Aortic smooth muscle cell (primary cell): ENCODE data around the gene IL11RA. TPM values are rescaled to one million over a fixed set of nuclear protein-coding genes. Genes with fewer than 3 reads are reported as not detected.

Experiments
- total RNA-seq: library from RNA; depleted of rRNA; stranded (reverse); fragments of >200 nt; gene quantifications from 2 replicates; pipeline ENCODE4 v1.2.3, GENCODE V29; 2014

The IL11RA gene
- total RNA-seq: 23.4 and 31.1 TPM in 2 replicates

DNA sequence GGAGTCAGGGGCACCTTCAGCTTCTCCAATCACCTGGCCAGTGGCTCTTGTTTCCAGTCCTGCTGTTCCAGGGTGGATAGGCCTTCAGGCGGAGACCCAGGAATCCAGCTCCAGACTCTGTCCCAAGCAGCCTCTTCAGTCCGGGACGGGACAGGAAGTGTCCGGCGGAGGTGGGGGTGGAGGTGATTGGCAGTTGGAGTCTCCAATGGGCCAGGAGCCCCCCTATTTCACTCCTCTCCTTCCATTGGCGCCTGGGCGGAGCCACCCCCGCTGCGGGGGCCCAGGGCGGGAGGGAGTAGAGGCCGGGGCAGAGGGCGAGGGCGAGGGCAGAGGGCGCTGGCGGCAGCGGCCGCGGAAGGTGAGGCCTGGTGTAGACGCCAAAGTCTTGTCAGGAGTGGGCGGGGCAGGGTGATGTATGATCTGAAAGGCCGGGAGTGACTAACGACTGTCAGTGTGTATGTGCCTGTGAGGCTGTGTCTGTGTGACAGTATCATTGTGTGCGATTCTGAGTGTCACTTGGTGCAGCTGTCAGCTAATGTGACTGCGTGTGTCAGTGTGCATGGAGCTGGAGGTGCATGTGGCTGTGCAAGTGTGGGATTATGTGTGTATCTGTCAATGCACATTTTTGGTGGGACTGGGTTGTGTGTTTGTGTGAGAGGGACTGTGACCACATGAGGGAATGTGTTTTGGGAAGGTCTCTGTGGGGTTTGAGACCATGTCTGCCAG is at the start of gene IL11RA:
IL11RA (plus strand) TSS at position 310 of the 726 bp plus-strand sequence. CDS start 3,033 bp downstream, outside the sequence.

DNA sequence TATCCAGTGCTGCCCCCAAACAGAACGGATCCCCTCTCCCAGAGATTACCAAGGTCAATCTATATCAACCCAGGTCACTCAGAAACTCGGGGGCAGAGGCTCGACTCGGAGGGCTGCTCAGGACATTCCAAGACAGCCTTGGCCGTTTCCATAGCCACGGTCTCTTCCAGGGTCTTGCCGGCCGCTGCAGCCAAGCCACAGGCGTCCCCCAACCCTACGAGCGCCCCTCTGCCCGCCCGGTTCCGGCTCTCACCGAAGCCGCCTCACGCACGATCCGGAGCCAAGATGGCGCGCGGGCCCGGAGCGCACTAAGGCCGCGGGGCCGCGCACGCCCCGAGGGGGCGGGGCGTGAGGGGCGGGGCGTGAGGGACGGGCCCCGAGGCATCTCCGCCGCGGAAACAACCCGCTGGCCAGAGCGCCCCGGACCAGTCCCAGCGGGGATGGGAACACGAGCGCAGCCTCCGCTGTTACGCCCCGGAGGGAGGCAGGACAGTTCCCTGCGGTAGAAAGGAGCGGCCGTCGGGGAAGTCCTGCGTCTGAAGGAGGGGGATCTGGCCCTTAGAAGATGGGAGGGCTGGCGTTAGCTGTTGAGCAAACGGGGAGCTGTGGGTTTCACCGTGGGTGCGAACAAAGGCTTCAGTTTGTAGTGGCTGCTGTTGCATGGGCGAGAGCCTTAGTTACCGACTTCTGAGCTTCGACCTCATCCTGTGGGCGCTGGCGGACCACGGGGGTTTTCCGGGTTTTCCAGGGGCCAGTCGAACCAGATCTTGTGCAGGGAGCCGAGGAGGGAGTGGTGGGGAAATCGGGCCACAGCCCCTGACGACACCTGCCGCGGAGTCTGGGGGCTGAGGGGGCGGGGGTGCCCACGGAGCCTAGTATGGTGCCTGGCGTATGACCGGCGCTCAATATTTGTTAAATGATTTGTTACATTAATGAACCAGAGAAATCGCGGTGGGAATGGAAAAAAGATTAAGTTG is 39.9 kb upstream of the IL11RA start, which contains the start of gene RPP25L:
RPP25L (minus strand) TSS at position 287 of the 977 bp plus-strand sequence. CDS start 801 bp downstream, outside the sequence.

DNA sequence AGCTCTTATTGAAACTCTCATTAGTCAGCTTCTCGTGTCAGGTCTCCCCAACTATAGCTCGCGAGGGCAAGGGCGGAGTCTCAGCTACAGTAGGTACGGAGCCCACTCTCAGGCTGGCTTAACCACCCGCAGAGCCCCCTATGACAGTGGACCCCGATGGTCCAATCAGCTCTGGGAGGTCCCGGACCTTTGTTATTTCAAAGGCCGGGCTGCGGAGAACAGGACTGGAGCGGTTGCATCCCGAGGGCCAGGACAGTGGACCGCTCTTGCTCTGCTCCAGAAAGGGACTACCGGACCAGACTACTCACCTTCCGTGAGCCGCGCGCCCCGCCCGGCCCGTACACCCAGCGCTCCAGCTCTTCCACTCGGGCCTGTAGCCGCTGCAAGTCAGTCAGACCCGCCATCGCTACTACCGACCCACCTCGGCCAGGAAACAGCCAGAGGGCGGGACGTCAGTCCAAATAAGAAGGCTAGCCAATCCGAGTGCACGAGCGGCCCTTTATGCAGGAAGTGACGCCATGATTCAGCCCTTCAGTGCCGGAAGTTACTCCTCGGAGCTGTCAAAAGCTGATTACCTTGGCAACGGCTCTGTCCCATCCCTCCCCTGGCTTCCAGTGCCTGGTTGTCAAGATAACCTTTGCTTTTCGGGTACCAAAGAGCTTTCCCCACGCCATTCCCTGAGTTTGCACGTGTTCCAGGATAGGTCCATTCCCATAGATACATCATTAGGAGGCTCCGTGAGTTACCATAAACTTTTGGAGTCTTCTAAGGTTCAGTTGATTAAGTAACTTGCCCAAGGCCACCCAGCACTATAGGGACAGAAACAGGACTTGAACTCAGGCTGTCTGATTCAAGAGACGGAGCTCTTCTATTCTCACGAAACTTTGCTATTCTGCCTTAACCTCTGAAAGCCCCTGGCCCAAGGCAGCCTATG is 31.7 kb upstream of the IL11RA start, which contains the start of gene DCTN3:
DCTN3 (minus strand) TSS at position 435 of the 934 bp plus-strand sequence; CDS start at position 404, 31 bp downstream.

DNA sequence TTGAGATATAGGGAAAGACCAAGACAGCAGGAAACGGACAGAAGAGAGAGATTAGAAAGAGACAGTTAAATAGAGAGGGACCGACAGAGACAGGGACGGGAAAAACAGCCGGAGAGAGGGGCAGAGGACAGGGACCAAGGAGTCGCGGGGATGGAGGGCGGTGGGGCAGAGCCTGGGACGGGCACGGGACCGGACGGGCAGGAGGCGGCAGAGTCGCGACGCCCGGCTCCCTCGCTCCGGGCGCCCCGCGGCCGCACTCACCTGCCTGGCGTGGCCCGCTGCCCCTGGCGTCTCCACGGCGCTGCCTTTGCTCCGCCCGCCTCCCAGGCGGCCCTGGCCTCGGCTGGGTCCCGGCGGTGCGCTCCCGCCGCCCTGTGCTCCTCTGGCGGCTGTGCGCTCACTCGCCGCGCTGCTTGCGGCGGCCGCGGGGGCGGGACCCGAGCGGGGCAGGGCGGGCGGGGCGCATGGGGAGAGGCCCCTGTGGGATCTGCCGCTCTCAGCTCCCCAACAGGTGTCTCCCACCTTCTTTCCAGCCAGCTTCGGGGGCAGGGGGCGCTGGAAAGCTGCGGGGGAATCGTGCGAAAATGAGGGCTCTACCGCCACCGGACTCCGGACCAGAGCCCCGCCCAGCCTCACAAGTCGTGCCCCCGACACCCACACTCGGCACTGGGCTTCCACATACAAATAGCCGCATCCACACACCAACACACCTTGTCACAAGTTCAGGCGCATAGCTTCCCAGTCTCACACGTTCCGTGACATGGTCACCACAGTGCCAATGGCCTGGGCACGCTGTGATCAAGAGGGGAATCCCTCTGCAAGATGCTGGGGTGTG is 23.1 kb upstream of the IL11RA start, which contains the start of gene ARID3C:
ARID3C (minus strand) TSS at position 411 of the 835 bp plus-strand sequence. CDS start 1,052 bp downstream, outside the sequence.

DNA sequence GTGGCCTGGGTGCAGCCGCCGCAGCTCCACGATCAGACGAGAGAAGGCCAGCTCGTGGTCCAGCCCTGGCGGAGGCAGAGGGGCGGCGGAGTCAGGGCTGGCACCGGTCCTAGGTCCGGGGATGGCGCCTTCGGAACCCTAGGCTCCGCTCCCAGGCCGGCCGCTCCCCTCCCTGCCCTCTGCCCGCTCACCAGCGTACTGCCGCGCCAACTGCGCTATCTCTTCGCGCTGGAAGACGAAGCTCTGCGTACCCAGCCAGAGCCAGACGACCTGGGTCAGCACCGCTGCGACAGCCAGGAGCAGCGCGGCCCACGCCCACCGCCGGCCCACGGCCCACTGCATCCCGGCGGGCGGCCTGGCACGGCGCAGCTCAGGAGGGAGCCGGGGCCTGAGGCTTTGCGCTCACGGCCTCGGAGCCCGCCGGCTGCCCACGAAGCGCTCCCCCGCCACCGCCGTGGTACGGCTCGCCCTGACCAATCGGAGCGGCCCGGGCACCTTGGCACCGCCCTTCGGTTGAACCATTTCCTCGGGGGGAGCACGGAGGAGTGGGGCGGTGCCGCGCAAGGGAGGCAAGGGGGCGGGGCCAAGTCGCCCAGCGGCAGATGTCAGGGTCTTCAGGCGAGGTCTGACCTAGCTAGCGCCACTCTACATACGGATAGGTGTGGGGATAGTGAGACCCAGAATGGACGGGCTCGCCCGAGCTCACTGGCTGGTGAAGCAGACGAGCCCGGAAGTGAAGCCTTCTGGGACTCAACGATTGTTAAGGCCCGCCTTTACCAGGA is 14.4 kb upstream of the IL11RA start, which contains the start of gene SIGMAR1:
SIGMAR1 (minus strand) TSS at position 432 of the 782 bp plus-strand sequence; CDS start at position 342, 90 bp downstream.

DNA sequence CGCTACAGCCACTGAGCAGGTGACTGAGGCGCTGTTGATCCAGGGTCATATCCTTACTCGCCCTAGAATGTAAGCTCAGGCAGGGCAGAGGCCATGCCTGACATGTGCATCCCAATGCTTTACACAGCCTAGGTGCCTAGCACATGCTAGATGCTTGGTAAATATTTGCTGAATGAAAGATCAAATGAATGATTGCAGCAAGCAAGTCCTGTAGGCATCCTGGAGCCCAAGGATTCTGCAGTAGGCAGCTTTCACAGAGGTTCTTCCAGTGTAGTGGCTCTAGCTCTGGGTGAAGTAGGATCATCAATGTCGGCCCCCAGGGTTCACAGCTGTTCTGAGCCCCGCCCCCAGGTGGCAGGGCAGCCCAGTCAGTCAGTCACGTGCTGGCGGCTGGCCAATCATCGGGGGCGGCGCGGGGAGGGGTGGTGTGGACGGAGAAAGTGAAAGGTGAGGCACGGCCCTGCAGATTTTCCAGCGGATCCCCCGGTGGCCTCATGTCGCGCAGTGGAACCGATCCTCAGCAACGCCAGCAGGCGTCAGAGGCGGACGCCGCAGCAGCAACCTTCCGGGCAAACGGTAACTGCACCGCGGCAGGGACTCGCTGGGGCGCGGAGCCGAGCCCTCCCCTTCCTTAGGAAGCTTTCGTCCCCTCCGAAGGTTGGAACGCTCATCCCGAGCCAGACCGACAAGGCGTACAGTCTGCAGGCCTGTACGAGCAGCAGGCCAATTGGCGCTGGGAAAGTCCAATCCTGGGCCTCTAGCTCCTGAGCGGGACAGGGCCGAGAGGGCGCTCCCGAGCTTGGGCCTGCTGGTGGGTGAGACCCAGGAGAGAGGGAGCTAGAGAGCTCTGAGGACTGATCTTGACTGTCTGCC is 5.5 kb upstream of the IL11RA start, which contains the start of gene GALT:
GALT (plus strand) TSS at position 465 of the 873 bp plus-strand sequence; CDS start at position 495, 30 bp downstream.

DNA sequence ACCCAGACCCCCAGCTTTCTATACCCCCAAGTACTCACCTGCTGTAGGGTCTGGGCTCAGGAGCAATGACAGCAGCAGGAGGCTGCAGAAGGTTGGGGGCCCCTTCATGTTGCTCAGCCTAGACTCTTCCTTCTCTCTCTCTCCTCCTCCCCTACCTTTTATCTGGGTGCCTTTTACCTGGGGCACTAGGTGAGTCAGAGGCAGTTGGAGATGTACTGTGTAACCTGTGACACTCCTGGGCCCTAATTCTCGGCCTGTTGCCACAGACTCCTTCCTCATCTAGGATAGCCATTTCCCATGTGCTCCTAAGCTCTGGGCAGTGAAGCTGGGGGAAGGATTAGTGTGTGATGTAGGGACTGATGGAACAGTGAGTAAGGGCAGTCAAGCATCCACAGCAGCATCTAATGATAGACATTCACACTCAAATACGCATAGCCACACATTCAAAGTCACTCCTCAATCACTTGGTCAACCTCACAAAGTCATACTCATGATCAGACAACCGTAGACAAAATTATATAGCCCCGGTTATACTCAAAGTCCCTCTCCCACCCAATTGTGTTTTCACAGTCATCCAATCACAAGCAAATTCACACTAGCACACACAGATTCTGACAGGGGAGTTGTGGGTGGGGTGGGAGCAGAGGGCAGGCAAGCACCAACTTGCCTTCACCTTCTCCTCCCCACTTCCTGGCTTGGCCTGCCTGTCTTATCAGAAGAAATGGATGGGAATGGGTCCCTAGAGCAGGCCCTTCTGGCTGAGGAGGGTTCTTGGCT is 10.7 kb downstream of the IL11RA start, which contains the start of gene CCL27:
CCL27 (minus strand) TSS at position 132 of the 777 bp plus-strand sequence; CDS start at position 108, 24 bp downstream.

DNA sequence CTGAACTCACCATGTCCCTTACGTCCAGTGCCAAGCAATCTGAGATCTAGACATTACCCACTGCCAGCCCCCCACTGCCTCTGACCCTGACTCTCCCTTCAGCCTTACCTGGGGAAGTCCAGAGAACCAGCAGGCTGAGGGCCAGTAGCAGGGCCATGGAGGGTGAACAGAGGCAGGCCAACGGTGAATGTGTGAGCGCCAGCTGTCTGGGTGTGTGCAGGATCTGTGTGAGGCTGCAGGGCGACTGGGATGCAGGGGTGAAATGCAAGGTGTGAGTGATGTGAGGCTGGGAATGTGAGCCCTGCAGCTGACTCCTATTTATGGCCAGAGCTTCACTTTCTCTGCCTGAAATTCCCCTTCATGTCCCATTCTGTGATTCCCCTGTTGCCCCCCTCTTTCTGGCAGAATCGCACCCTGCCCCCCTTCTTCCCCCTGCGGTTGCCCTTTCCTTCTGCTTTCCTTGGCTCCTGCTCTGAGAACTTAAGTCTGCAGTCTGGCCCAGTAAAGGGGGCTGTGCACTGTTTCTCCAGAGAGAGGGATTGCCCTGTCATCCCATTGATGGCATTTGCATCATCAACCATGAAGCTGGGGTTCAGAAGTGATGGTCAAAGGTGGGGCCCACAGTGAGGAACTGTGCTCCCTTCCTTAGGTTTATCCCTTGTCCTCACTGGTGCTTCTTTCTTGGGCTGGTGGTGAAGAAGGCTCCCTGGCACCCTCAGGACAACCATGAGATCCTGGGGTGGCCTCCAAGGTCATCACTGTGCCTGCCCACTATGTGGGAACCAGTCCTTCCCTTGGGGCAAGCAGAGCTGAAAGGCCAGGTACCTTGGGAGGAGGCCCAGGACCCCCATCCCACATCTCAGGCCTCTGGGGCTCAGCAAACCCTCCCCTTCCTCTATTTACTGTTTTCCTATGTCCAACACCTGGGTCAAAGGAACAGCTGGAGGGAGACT is 39.3 kb downstream of the IL11RA start, which contains the start of gene CCL19:
CCL19 (minus strand) TSS at position 294 of the 953 bp plus-strand sequence; CDS start at position 157, 137 bp downstream.

DNA sequence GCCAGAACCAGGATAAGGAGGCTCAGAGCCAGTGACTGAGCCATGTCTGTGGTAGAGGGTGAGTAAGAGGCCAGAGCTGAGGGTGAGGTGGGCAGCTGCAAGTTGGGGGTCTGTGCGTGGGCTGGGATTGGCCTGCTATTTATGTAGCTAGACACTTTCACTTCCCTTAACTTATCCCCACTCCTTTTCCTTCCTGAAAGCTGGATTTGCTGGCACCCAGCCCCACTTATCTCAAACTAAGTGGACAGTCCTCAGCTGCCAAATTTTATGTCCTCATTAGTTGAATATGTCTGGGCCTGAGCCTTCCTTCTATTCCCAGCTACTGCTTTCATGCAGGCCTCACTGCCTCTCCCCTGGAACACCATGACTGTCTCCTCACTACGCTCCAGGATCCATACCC is 58.0 kb downstream of the IL11RA start, which contains the start of gene CCL21:
CCL21 (minus strand) TSS at position 114 of the 400 bp plus-strand sequence; CDS start at position 44, 70 bp downstream.

Other genes starting within 250 kb of the IL11RA start
- gene FAM219A, start 193.6 kb upstream of the IL11RA start, total RNA-seq: 5.9 and 6.2 TPM in 2 replicates
- not detected in 2 replicates for gene DNAI1, start 193.4 kb upstream of the IL11RA start, total RNA-seq
- not detected in 2 replicates for gene ENHO, start 129.2 kb upstream of the IL11RA start, total RNA-seq
- gene CNTFR, start 62.5 kb upstream of the IL11RA start, total RNA-seq: not detected in 2 replicates
- gene RPP25L, start 40.1 kb upstream of the IL11RA start, total RNA-seq: 13.1 and 13.2 TPM in 2 replicates
- gene DCTN3, start 31.7 kb upstream of the IL11RA start, total RNA-seq: 147 and 175 TPM in 2 replicates
- gene ARID3C, start 23.1 kb upstream of the IL11RA start, total RNA-seq: 0.31 TPM in 1 of 2 replicates, not detected in the other
- 40.0 and 56.3 TPM in 2 replicates for gene SIGMAR1, start 14.4 kb upstream of the IL11RA start, total RNA-seq
- 26.8 and 34.8 TPM in 2 replicates for gene GALT, start 5.5 kb upstream of the IL11RA start, total RNA-seq
- gene CCL27, start 10.5 kb downstream of the IL11RA start, total RNA-seq: not detected in 2 replicates
- gene CCL19, start 39.1 kb downstream of the IL11RA start, total RNA-seq: not detected in 2 replicates
- gene CCL21, start 58.0 kb downstream of the IL11RA start, total RNA-seq: not detected in 2 replicates